Prostate gland (tissue), 2 donors: ENCODE results near the gene TNRC6C. TPM values are rescaled to one million over a fixed set of nuclear protein-coding genes. Genes with fewer than 3 reads are reported as not detected.
A peak's percentile ranks its signal among the peaks of the same experiment; 100 is the strongest.

Experiments
- DNase-seq: peaks from one replicate; pipeline ENCODE4 v3.0.0-alpha.2; 2019; ENCODE audit warnings: low spot score
- H3K27ac ChIP-seq, 2 donors: fragments of 200-600 bp; sonication (generic); 2 replicates each; pipeline ENCODE4 v1.5.1; 2017 to 2019
- H3K27me3 ChIP-seq: fragments of 200-600 bp; sonication (generic); replicated peaks from 2 replicates; pipeline ENCODE4 v1.5.1; 2019; ENCODE audit not compliant: insufficient read depth
- H3K36me3 ChIP-seq, 2 donors: fragments of 200-600 bp; sonication (generic); 1 replicate in 1 of 2; 2 replicates in 1 of 2; pipeline versions ENCODE4 v1.5.1 to v1.8.1; 2017 to 2019
- H3K4me1 ChIP-seq: fragments of 200-600 bp; sonication (generic); replicated peaks from 2 replicates; pipeline ENCODE4 v1.5.1; 2019
- H3K4me3 ChIP-seq, 2 donors: fragments of 200-600 bp; sonication (generic); 2 replicates each; pipeline ENCODE4 v1.5.1; 2017 to 2019
- H3K9me3 ChIP-seq: fragments of 200-600 bp; sonication (generic); 2 replicates; pipeline ENCODE4 v1.5.1; 2017
- CTCF ChIP-seq, 4 experiments: fragments of 200-600 bp in 2 of 4; fragments of 450-650 bp in 2 of 4; sonication (generic) in 2 of 4; IDR thresholded peaks; 1 replicate in 3 of 4; 2 replicates in 1 of 4; pipeline ENCODE4 v1.5.1; 2016 to 2019; ENCODE audit warnings: antibody characterized with exemption in 4 of 4, mild to moderate bottlenecking in 2 of 4, moderate library complexity in 2 of 4
- POLR2A ChIP-seq: fragments of 450-650 bp; IDR thresholded peaks from one replicate; pipeline ENCODE4 v1.6.1; 2016; ENCODE audit warnings: antibody characterized with exemption, mild to moderate bottlenecking
- POLR2AphosphoS5 ChIP-seq: sonication (generic); formaldehyde crosslinking; IDR thresholded peaks from one replicate; pipeline ENCODE4 v1.6.1; 2017; ENCODE audit warnings: antibody characterized with exemption
- WGBS: methylation state at CpG from one replicate; pipeline ENCODE4 v1.1.5; 2018; 5-methylcytosine and 5-hydroxymethylcytosine counted together
- intact Hi-C: fragments of 100-400 bp; cut with DNase I; formaldehyde crosslinking; loops from one replicate; pipeline ENCODE4 v1.14.2; 2022
- total RNA-seq, 2 donors: library from RNA; depleted of rRNA; stranded (reverse); fragments of >200 nt; gene quantifications; one replicate each; pipeline ENCODE4 v1.1.0, GENCODE V29; 2016

The TNRC6C gene
- total RNA-seq, 2 donors from 2014 or later, result 15.5 to 29.7 TPM

GRCh38 chr17:77948690-77949114, 9.8 kb upstream of the TNRC6C start:
- no peak overlapping the region for H3K4me3 ChIP-seq
- no peak for DNase-seq
- no peaks in the 10 kb centered on the region for H3K27me3 ChIP-seq
- intact Hi-C loops, result no loop called here
- no peak overlapping the region for H3K27ac ChIP-seq
- no peak for TF ChIP-seq CTCF (IDR thresholded peaks at IDR 0.05)
- TF ChIP-seq POLR2AphosphoS5, result peak; percentile 29
- 19% methylated on average over 3 of the region's 3 CpGs for whole genome bisulfite sequencing
- H3K36me3 ChIP-seq, result no peaks in the 10 kb centered on the region
- no peaks in the 10 kb centered on the region for H3K9me3 ChIP-seq
- no peaks in the 10 kb centered on the region for H3K4me1 ChIP-seq

GRCh38 chr17:77951123-77951522, 7.4 kb upstream of the TNRC6C start:
- intact Hi-C loops, result no loop called here
- 49% methylated on average over 5 of the region's 5 CpGs for WGBS
- H3K36me3 ChIP-seq, result no peaks in the 10 kb centered on the region
- H3K27ac ChIP-seq, result no peak overlapping the region
- H3K4me1 ChIP-seq, result no peaks in the 10 kb centered on the region
- H3K4me3 ChIP-seq, result no peak overlapping the region
- no peaks in the 10 kb centered on the region for H3K9me3 ChIP-seq
- H3K27me3 ChIP-seq, result no peaks in the 10 kb centered on the region
- TF ChIP-seq POLR2AphosphoS5 (no peak), CTCF (IDR thresholded peaks at IDR 0.05) (no peak), POLR2A (no peak)
- DNase-seq, result no peak

GRCh38 chr17:77952368-77952767, 6.1 kb upstream of the TNRC6C start:
- no peak overlapping the region for H3K27ac ChIP-seq
- H3K4me1 ChIP-seq, result no peaks in the 10 kb centered on the region
- TF ChIP-seq CTCF (IDR thresholded peaks at IDR 0.05) (no peak), POLR2A (no peak), POLR2AphosphoS5 (no peak)
- intact Hi-C loops, result loop anchor here (2.0 kb wide), 1 partner anchor 74 kb away; no protein-coding TSS in a partner anchor
- no peaks in the 10 kb centered on the region for H3K27me3 ChIP-seq
- H3K9me3 ChIP-seq, result no peaks in the 10 kb centered on the region
- WGBS, result 91% methylated on average over 5 of the region's 5 CpGs
- no peaks in the 10 kb centered on the region for H3K36me3 ChIP-seq
- no peak for DNase-seq
- no peak overlapping the region for H3K4me3 ChIP-seq

GRCh38 chr17:77957235-77957856, 1.2 kb upstream of the TNRC6C start:
- DNase-seq, result no peak
- H3K4me3 ChIP-seq, result peak overlapping the region; percentile 63 to 85
- H3K9me3 ChIP-seq, result no peaks in the 10 kb centered on the region
- TF ChIP-seq POLR2AphosphoS5 (no peak), CTCF (IDR thresholded peaks at IDR 0.05) (no peak), POLR2A (no peak)
- no peaks in the 10 kb centered on the region for H3K36me3 ChIP-seq
- intact Hi-C loops, result no loop called here
- no peaks in the 10 kb centered on the region for H3K4me1 ChIP-seq
- no peaks in the 10 kb centered on the region for H3K27me3 ChIP-seq
- peak overlapping the region; percentile 69 to 76 for H3K27ac ChIP-seq
- WGBS, result 24% methylated on average over 24 of the region's 24 CpGs

GRCh38 chr17:77958716-77959125, 218 bp downstream of the TNRC6C start:
- no peak for TF ChIP-seq POLR2A
- no peak for TF ChIP-seq CTCF (IDR thresholded peaks at IDR 0.05)
- TF ChIP-seq POLR2AphosphoS5, result no peak
- intact Hi-C loops, result no loop called here
- H3K27ac ChIP-seq, result peak overlapping the region; percentile 73 to 76
- DNase-seq, result no peak
- no peaks in the 10 kb centered on the region for H3K4me1 ChIP-seq
- H3K4me3 ChIP-seq, result peak overlapping the region; percentile 63 to 85
- H3K27me3 ChIP-seq, result no peaks in the 10 kb centered on the region
- WGBS, result no CpG with 5 or more reads among the region's 79 CpGs
- no peaks in the 10 kb centered on the region for H3K9me3 ChIP-seq
- H3K36me3 ChIP-seq, result no peaks in the 10 kb centered on the region
